ENCODE results near the gene IL7R. TPM values are rescaled to one million over a fixed set of nuclear protein-coding genes. Genes with fewer than 3 reads are reported as not detected.

The IL7R gene
- total and polyA plus RNA-seq, 10 of the 15 experiments (the other 5 are each of a cell fraction or from before 2014, with no cell fraction given) = 0.40 to 21.1 (median 0.85) TPM

DNA sequence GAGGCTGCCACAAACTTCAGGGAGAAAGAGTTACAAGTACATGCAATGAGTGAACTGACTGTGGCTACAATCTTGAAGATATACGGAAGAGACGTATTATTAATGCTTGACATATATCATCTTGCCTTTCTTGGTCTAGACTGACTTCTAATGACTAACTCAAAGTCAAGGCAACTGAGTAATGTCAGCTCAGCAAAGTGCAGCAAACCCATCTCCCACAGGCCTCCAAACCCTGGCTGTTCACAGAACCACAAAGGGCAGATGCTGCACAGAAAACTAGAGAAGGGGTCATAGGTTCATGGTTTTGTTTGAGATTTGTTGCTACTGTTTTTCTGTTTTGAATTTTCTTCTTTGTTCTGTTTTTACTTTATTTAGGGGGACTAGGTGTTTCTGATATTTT is 21.0 kb downstream of the IL7R start:
- Histone ChIP-seq H3K27me3 (replicated peaks in 1 of 2; ENCODE audit: control insufficient read depth in 2 of 2, insufficient read depth in 2 of 2, low read length in 1 of 2) (no peaks in the 10 kb centered on the region), H3K4me3 (no peak overlapping the region), H3K9ac (ENCODE audit: control insufficient read depth, insufficient read depth, low read length) (no peak overlapping the region), H3K79me2 (ENCODE audit: control insufficient read depth, insufficient read depth, low read length) (no peaks in the 10 kb centered on the region), H2AFZ (ENCODE audit: control insufficient read depth, low read depth, low read length) (no peak overlapping the region), H3K4me2 (ENCODE audit: control insufficient read depth, insufficient read depth) (no peak overlapping the region), H3K27ac (ENCODE audit: control insufficient read depth, insufficient read depth) (no peak overlapping the region), H4K20me1 (ENCODE audit: control insufficient read depth, insufficient read depth) (no peaks in the 10 kb centered on the region), H3K9me3 (replicated peaks; ENCODE audit: control insufficient read depth, insufficient read depth, low read length) (no peaks in the 10 kb centered on the region; the same call in 2 of the 3 replicates), H3K4me1 (ENCODE audit: control insufficient read depth, insufficient read depth, low read length) (peaks cover 11% of the 10 kb centered on the region), H3K36me3 (ENCODE audit: control insufficient read depth in 2 of 2, insufficient read depth in 2 of 2, low read length in 1 of 2) (no peaks in the 10 kb centered on the region)
- intact Hi-C loops (cut with micrococcal nuclease; ENCODE audit: unreplicated experiment) = no loop called here
- POLR2A ChIA-PET = no interaction called here
- SMC1A ChIA-PET (ENCODE audit: uncharacterized antibody, unreplicated experiment) = interaction anchor here (0.6 kb wide), 1 partner anchor 19 kb away, joined by 3 read pairs; no protein-coding TSS in a partner anchor
- ATAC-seq (peak; percentile 46), DNase-seq (ENCODE audit: low read depth, low spot score) (no peak), FAIRE-seq (no peak)
- RAD21 ChIA-PET (ENCODE audit: unreplicated experiment) = no interaction called here
- CTCF ChIA-PET = no interaction called here
- 43% methylated on average over 2 of the region's 2 CpGs for WGBS (ENCODE audit: insufficient coverage, insufficient replicate concordance, low lambda C conversion rate, missing lambda C conversion rate)
- TF ChIP-seq EP300 (IDR thresholded peaks at IDR 0.05; ENCODE audit: borderline replicate concordance in 1 of 2, control insufficient read depth in 1 of 2, low read depth in 2 of 2, low read length in 2 of 2) (no peak), NR2F1 (conservative IDR thresholded peaks at IDR 0.05) (peak; percentile 50; the same call in 1 of the 2 replicates)
- in situ Hi-C loops (cut with MboI) = no loop called here
- BruUV-seq (replicated peaks) = no TSS peak

DNA sequence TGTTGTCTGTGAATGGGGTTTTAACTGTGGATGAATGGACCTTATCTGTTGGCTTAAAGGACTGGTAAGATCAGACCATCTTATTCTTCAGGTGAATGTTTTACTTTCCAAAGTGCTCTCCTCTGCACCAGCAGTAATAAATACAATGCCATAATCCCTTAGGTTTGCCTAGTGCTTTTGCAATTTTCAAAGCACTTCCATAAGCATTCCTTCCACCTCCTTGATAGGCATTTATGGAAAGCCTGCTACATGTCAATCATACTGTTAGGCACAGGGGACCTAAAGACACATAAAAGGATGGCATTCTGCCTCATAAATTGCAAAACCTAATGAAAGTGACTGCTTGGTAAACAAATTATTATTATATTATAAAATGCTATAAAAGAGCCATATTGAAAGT is 21.4 kb downstream of the IL7R start:
- Histone ChIP-seq H3K79me2 (ENCODE audit: control insufficient read depth, insufficient read depth, low read length) (no peaks in the 10 kb centered on the region), H3K9me3 (replicated peaks; ENCODE audit: control insufficient read depth, insufficient read depth, low read length) (no peaks in the 10 kb centered on the region; the same call in 2 of the 3 replicates), H3K4me1 (ENCODE audit: control insufficient read depth, insufficient read depth, low read length) (peaks cover 11% of the 10 kb centered on the region), H3K9ac (ENCODE audit: control insufficient read depth, insufficient read depth, low read length) (no peak overlapping the region), H2AFZ (ENCODE audit: control insufficient read depth, low read depth, low read length) (no peak overlapping the region), H4K20me1 (ENCODE audit: control insufficient read depth, insufficient read depth) (no peaks in the 10 kb centered on the region), H3K27ac (ENCODE audit: control insufficient read depth, insufficient read depth) (no peak overlapping the region), H3K4me2 (ENCODE audit: control insufficient read depth, insufficient read depth) (no peak overlapping the region), H3K36me3 (ENCODE audit: control insufficient read depth in 2 of 2, insufficient read depth in 2 of 2, low read length in 1 of 2) (no peaks in the 10 kb centered on the region), H3K27me3 (replicated peaks in 1 of 2; ENCODE audit: control insufficient read depth in 2 of 2, insufficient read depth in 2 of 2, low read length in 1 of 2) (no peaks in the 10 kb centered on the region), H3K4me3 (no peak overlapping the region)
- no TSS peak for BruUV-seq (replicated peaks)
- FAIRE-seq (no peak), ATAC-seq (no peak), DNase-seq (ENCODE audit: low read depth, low spot score) (no peak)
- TF ChIP-seq MEF2B (IDR thresholded peaks at IDR 0.05; ENCODE audit: partially characterized antibody, poor library complexity, severe bottlenecking) (no peak), BMI1 (IDR thresholded peaks at IDR 0.05; ENCODE audit: borderline replicate concordance) (no peak), NFYA (IDR thresholded peaks at IDR 0.05; ENCODE audit: borderline replicate concordance, low read depth, low read length) (no peak), FOXM1 (IDR thresholded peaks at IDR 0.05; ENCODE audit: low read depth, low read length) (no peak), KLF5 (IDR thresholded peaks at IDR 0.05; ENCODE audit: partially characterized antibody) (no peak), KDM1A (IDR thresholded peaks at IDR 0.05; ENCODE audit: borderline replicate concordance) (no peak), NFYB (IDR thresholded peaks at IDR 0.05; ENCODE audit: insufficient read depth, low read depth, low read length) (no peak)
- SMC1A ChIA-PET (ENCODE audit: uncharacterized antibody, unreplicated experiment) = interaction anchor here (5.1 kb wide), 1 partner anchor 21 kb away, joined by 43 read pairs; no protein-coding TSS in a partner anchor
- POLR2A ChIA-PET = interaction anchor here (0.8 kb wide), 1 partner anchor 9 kb away, joined by 3 read pairs; no protein-coding TSS in a partner anchor
- in situ Hi-C loops (cut with MboI) = no loop called here
- intact Hi-C loops (cut with micrococcal nuclease; ENCODE audit: unreplicated experiment) = no loop called here
- CTCF ChIA-PET = no interaction called here
- RAD21 ChIA-PET (ENCODE audit: unreplicated experiment) = interaction anchor here (1.1 kb wide), 1 partner anchor 21 kb away, joined by 4 read pairs; no protein-coding TSS in a partner anchor

Measured in GM12878 (cell line).